Heart left ventricle (tissue), 16 donors: Measurements from ENCODE around the gene WDR7. TPM values are rescaled to one million over a fixed set of nuclear protein-coding genes. Genes with fewer than 3 reads are reported as not detected.

Source experiments
- ATAC-seq, 4 donors: fragments of 200-7000 bp; cut with Tn5 transposase; one replicate each; pipeline ENCODE4 v1.9.1; 2020 to 2022; ENCODE audit warnings: moderate library complexity in 4 of 4, mild to moderate bottlenecking in 3 of 4, moderate number of reproducible peaks in 1 of 4
- DNase-seq, 5 donors: peaks; one replicate each; pipeline ENCODE4 v3.0.0-alpha.2; 2020
- H3K27ac ChIP-seq, 12 donors: fragments of 200-600 bp; sonication (generic) in 4 of 12; one replicate each; pipeline versions ENCODE4 v1.5.0 to v1.8.0; 2016 to 2022; ENCODE audit warnings: mild to moderate bottlenecking in 2 of 12
- H3K27me3 ChIP-seq, 9 donors: fragments of 200-600 bp; sonication (generic) in 2 of 9; one replicate each; pipeline versions ENCODE4 v1.5.1 to v1.8.0; 2016 to 2022; ENCODE audit warnings: mild to moderate bottlenecking in 3 of 9
- H3K36me3 ChIP-seq, 9 donors: fragments of 200-600 bp; sonication (generic) in 2 of 9; one replicate each; pipeline versions ENCODE4 v1.5.0 to v1.8.0; 2018 to 2022; ENCODE audit warnings: mild to moderate bottlenecking in 2 of 9
- H3K4me1 ChIP-seq, 12 donors: fragments of 200-600 bp; sonication (generic) in 4 of 12; one replicate each; pipeline versions ENCODE4 v1.5.0 to v1.8.0; 2016 to 2022; ENCODE audit warnings: mild to moderate bottlenecking in 3 of 12
- H3K4me3 ChIP-seq, 12 donors: fragments of 200-600 bp; sonication (generic) in 4 of 12; one replicate each; pipeline versions ENCODE4 v1.5.0 to v1.8.0; 2017 to 2022; ENCODE audit warnings: mild to moderate bottlenecking in 9 of 12, moderate library complexity in 4 of 12
- H3K9me3 ChIP-seq, 12 donors: fragments of 200-600 bp; sonication (generic) in 4 of 12; one replicate each; pipeline versions ENCODE4 v1.5.0 to v1.8.0; 2016 to 2022; ENCODE audit warnings: mild to moderate bottlenecking in 1 of 12
- POLR2A ChIP-seq, 2 donors: fragments of 450-650 bp; IDR thresholded peaks; one replicate each; pipeline ENCODE4 v1.6.1; 2017; ENCODE audit warnings: antibody characterized with exemption in 2 of 2, mild to moderate bottlenecking in 2 of 2, moderate library complexity in 2 of 2
- WGBS, 4 donors: extraction: QIAGEN DNeasy Blood & Tissue Kit in 2 of 4; methylation state at CpG; one replicate each; pipeline versions ENCODE4 v1.1.5 to v1.1.7; 2013 to 2018; 5-methylcytosine and 5-hydroxymethylcytosine counted together
- intact Hi-C, 10 donors: fragments of 100-400 bp; cut with DNase I; formaldehyde crosslinking; loops; one replicate each; pipeline versions ENCODE4 v1.11.1 to v1.14.2; 2022
- polyA plus RNA-seq, 2 donors: library from polyadenylated mRNA; stranded (reverse); fragments of 200-250 nt; gene quantifications; one replicate each; pipeline ENCODE4 v1.2.3, GENCODE V29; 2013
- total RNA-seq, 9 donors: library from RNA; depleted of rRNA in 2 of 9; stranded (reverse); fragments of >200 nt in 2 of 9; fragmentation: NEBNext Ultra II Directional in 3 of 9; extraction: Animal tissue kit (Norgen Biotek cat#: 25700) in 3 of 9; gene quantifications; one replicate each; pipeline versions ENCODE4 v1.1.0 to v1.2.4, GENCODE V29; 2016 to 2023
- TF ChIP-seq, protein P1 (sequence below), 12 donors: fragments of 200-600 bp; sonication (generic) in 4 of 12; IDR thresholded peaks; one replicate each; pipeline versions ENCODE4 v1.5.0 to v1.8.0; 2018 to 2022; ENCODE audit warnings: antibody characterized with exemption in 12 of 12, mild to moderate bottlenecking in 5 of 12
- donor health status: ischemic (EF 13 %, LVEDD 7.1; RV severe dilation, severe dysfunction).
- donor health status: healthy with polysubstance abuse.
- donor health status: DM: no; HTN: yes; CAD: no.
- donor health status: DM: no; HTN: no; CAD: no.
- donor health status: ischemic (EF 25% LVEDD 6.9; RV normal size, moderate dysfunction).
- donor health status: ischemic (EF 25% LVEDD 5.7; RV mildly dilated, moderate dysfunction).
- donor health status: healthy.
- donor health status: DM: yes; HTN: yes; CAD: no.
- donor health status: ischemic (EF 35%, LVEDD 5.7; RV mildly dilated, moderate dysfunction).
- donor health status: nonischemic (EF 11% LVEDD 7.7; RV severe dilation, severe dysfunction).
- donor health status: DM: yes; HTN: yes; CAD: no.
- donor health status: PGD.
- donor health status: ischemic (EF 29% LVEDD 5.4; RV normal size, mild dysfunction).
- donor health status: nonischemic (EF 23%, LVEDD 6.1; RV moderate dilation, normal function).

The WDR7 gene
- total and polyA plus RNA-seq, 11 donors: 4.3 to 33.6 (median 26.6) TPM

DNA sequence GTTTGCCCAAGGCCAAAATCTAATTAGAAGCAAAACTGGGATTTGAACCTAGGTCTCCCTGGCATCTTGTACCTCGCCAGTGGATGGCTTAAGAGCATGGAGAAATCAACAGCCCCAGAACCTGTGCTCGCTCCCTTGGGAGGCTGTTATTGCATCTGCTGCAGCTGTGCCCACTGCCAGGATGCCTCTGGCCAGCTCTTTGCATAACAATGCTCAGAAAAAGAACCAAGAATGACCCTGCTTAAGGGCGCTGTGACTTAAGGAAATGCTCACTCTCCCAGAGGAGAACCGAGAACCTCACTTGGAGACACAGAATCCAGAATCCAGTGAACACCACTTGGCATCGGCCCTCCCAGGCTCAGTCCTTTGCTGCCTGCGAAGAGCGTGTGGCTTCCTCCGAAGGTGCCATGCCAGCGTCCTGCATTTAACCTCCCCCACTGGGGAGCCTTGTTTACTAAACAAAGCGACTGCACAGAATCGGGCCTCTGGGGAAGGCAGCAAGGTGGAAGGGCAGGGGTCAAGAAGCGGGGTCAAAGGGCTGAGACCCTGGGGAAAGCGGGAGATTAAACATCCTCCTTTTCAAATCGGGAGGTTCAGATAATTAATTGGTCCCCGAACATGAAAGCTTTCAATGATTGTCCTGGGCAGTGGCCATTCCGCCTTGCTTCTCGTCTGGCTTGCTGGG is 424.7 kb downstream of the WDR7 start:
- DNase-seq (no peak), ATAC-seq (no peak)
- TF ChIP-seq, protein P1, sequence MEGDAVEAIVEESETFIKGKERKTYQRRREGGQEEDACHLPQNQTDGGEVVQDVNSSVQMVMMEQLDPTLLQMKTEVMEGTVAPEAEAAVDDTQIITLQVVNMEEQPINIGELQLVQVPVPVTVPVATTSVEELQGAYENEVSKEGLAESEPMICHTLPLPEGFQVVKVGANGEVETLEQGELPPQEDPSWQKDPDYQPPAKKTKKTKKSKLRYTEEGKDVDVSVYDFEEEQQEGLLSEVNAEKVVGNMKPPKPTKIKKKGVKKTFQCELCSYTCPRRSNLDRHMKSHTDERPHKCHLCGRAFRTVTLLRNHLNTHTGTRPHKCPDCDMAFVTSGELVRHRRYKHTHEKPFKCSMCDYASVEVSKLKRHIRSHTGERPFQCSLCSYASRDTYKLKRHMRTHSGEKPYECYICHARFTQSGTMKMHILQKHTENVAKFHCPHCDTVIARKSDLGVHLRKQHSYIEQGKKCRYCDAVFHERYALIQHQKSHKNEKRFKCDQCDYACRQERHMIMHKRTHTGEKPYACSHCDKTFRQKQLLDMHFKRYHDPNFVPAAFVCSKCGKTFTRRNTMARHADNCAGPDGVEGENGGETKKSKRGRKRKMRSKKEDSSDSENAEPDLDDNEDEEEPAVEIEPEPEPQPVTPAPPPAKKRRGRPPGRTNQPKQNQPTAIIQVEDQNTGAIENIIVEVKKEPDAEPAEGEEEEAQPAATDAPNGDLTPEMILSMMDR (IDR thresholded peaks at IDR 0.05): no peak
- TF ChIP-seq POLR2A (IDR thresholded peaks at IDR 0.05): no peak
- H3K27me3 ChIP-seq: peaks cover 0 to 40% (median 0%) of the 10 kb centered on the region in 9 donors
- intact Hi-C loops: no loop called here
- no peaks in the 10 kb centered on the region for H3K4me1 ChIP-seq
- no peaks in the 10 kb centered on the region for H3K36me3 ChIP-seq
- no peak overlapping the region for H3K27ac ChIP-seq
- no peak overlapping the region for H3K4me3 ChIP-seq
- no peaks in the 10 kb centered on the region for H3K9me3 ChIP-seq
- 47 to 53% (median 51%) methylated on average over 17 of the region's 17 CpGs for WGBS, 4 donors

DNA sequence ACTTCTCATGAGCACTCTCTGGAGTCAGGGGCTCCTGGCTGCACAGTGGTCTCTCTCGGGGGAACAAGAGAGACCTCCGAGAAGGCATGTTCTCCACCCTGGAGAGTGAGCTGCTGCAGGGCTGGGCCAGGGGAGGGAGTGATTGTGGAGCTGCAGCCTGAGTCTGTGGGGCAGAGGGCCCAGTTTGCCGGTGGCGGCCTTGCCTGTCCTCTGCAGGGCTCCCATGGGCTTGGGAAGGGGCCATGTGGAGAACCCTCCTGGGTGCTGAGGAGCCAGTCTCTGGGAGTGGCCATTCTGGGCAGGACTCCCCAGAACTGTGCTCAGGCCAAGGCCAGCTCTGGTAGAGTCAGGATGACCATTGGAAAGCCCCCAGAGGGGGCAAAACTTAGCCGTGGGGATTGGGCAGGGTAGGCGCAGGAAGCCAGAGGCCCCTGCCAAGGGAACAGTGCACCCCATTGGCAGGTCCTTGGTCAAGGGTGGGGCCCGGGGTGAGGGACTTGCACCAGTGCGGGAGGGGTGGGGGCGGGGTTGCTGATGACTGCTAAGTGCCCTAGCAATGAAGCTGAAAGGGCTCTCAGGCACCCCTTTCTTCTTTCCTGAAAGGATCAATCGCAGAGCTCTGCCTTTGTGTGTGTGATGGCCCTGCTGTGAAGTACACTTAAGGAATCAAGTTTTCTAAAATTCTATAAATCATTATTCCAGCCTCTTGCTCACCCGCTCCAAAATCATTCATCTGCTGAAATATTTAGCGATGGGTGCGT is 426.0 kb downstream of the WDR7 start:
- Histone ChIP-seq H3K27me3 (peaks cover 0 to 40% (median 0%) of the 10 kb centered on the region in 9 donors), H3K4me3 (no peak overlapping the region)

DNA sequence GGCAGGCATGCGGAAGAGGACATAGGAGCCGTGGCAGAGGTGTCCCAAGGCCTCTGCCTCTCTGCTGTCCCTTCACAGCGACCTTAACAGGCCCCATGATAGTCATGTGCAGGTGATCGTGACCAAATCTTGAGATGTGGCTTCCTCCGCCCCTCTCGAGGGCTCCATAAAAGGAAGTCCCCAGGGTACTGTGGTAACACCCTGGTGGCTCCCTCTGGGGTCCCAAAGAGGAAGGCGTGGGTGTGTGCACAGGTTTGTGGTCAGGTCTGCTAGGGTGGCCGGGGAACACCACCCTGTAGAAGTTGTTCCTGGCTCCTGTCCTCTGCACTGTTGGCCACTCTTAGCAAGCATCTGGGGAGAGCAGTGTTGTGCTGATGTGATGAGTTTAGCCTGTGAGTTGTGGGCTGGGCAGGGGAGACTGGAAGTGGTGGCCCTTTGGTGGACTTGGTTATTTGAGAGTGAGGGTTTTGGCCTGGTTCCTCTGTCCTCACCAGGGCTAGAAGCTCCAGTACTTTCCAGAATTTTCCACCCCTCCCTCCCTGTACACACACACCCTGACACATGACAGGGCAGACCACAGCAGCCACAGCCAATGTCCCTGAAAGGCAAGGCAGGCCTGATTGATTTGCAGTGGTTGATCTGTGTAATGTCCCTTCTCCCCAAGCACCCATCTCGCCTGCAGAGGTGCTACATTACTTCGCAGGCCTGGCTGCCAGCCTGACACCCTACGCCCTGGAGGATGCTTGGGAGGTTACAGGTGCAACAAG is 426.8 kb downstream of the WDR7 start:
- H3K9me3 ChIP-seq: peaks cover 0 to 2% (median 0%) of the 10 kb centered on the region in 12 donors
- TF ChIP-seq, protein P1 (IDR thresholded peaks at IDR 0.05): no peak
- TF ChIP-seq POLR2A (IDR thresholded peaks at IDR 0.05): no peak
- peaks cover 0 to 34% (median 0%) of the 10 kb centered on the region in 9 donors for H3K27me3 ChIP-seq
- intact Hi-C loops: no loop called here
- H3K27ac ChIP-seq: no peak overlapping the region
- H3K36me3 ChIP-seq: no peaks in the 10 kb centered on the region
- DNase-seq (no peak), ATAC-seq (no peak)
- WGBS, 4 donors: 71 to 84% (median 78%) methylated on average over 11 of the region's 11 CpGs
- H3K4me1 ChIP-seq: no peaks in the 10 kb centered on the region
- H3K4me3 ChIP-seq: no peak overlapping the region

More for the DNA sequence above, 426.0 kb downstream of the WDR7 start:
- no peaks in the 10 kb centered on the region for H3K36me3 ChIP-seq
- no peak for ATAC-seq
- H3K9me3 ChIP-seq: no peaks in the 10 kb centered on the region
- DNase-seq: no peak
- TF ChIP-seq, protein P1 (IDR thresholded peaks at IDR 0.05): no peak
- no peak for TF ChIP-seq POLR2A (IDR thresholded peaks at IDR 0.05)
- H3K27ac ChIP-seq: no peak overlapping the region
- H3K4me1 ChIP-seq: no peaks in the 10 kb centered on the region
- 79 to 85% (median 81%) methylated on average over 8 to 13 of the region's 13 CpGs for WGBS, 4 donors
- intact Hi-C loops: no loop called here

DNA sequence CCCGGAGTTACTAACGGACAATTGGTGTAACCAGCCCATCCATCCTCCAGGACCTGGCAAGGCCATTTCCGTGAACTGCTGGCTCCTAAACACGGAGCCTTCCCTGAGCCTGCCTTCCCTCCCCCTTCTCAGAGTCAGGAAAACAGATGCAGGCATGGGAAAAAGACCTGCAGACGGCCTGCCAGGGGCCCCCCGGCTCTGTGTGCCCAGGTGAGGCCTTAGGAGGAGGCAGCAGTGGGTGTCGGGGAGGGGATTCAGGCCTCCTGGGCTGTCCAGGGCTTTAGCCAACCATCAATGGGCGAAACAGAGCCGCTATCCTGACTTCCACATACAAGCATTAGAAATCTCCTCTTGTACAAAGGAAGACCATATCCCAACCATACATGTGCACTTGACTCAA is 427.5 kb downstream of the WDR7 start:
- 75 to 84% (median 80%) methylated on average over 9 of the region's 9 CpGs for WGBS, 4 donors
- DNase-seq: no peak

More for the DNA sequence above, 427.5 kb downstream of the WDR7 start:
- Histone ChIP-seq H3K9me3 (peaks cover 0 to 3% (median 0%) of the 10 kb centered on the region in 12 donors), H3K27ac (no peak overlapping the region), H3K36me3 (no peaks in the 10 kb centered on the region), H3K4me1 (no peaks in the 10 kb centered on the region), H3K4me3 (no peak overlapping the region), H3K27me3 (peaks cover 0 to 30% (median 0%) of the 10 kb centered on the region in 9 donors)
- TF ChIP-seq, protein P1 (IDR thresholded peaks at IDR 0.05): no peak
- TF ChIP-seq POLR2A (IDR thresholded peaks at IDR 0.05): no peak
- intact Hi-C loops: no loop called here
- no peak for ATAC-seq
